ENCODE data around the gene TGFBR2.

DNA sequence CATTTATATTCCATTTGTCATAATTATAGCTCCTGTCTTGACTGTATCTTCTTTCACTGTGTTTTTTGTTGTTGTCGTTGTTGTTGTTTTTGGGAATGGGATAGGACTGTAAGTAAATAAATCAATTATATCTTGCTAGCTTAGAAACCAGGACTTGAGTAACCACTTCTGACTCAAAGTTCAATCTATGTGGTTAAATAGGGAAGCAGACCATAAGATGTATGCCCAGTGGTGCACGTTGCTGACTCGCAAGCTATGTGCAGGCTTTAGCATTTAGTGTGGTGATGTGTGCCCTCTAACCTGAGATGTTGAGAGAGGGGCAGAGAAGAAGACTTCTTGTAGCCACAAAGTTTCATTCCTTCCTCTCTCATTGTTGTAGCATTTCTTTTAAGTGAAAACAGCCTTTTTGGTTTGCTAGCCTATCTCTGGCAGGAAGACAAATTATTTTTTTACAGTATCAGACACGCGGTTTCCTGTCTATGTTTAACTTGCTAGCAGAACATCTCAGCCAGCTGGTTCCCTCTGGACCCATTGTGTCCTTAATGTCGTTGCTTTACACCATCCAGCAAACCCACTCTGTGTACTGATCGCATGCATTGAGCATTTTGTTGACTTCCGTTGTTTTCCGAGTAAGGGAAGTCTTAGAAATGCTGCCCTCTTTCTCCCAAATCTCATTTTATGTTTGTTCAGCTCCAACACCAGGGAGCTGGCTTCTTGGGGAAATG, 52.1 kb downstream of the TGFBR2 start:
- TF ChIP-seq, protein P1, sequence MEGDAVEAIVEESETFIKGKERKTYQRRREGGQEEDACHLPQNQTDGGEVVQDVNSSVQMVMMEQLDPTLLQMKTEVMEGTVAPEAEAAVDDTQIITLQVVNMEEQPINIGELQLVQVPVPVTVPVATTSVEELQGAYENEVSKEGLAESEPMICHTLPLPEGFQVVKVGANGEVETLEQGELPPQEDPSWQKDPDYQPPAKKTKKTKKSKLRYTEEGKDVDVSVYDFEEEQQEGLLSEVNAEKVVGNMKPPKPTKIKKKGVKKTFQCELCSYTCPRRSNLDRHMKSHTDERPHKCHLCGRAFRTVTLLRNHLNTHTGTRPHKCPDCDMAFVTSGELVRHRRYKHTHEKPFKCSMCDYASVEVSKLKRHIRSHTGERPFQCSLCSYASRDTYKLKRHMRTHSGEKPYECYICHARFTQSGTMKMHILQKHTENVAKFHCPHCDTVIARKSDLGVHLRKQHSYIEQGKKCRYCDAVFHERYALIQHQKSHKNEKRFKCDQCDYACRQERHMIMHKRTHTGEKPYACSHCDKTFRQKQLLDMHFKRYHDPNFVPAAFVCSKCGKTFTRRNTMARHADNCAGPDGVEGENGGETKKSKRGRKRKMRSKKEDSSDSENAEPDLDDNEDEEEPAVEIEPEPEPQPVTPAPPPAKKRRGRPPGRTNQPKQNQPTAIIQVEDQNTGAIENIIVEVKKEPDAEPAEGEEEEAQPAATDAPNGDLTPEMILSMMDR (IDR thresholded peaks at IDR 0.05) = no peak
- TF ChIP-seq POLR2A (IDR thresholded peaks at IDR 0.05) (no peak), EP300 (IDR thresholded peaks at IDR 0.05) (no peak)
